GM19193 (cell line): ENCODE measurements around the gene EZH1.

Experiments
- POLR2A ChIP-seq: IDR thresholded peaks from 4 replicates; pipeline ENCODE4 v1.6.1; 2011; ENCODE audit not compliant: insufficient read depth, insufficient read length; ENCODE audit errors: extremely low read depth

Gene EZH1

DNA sequence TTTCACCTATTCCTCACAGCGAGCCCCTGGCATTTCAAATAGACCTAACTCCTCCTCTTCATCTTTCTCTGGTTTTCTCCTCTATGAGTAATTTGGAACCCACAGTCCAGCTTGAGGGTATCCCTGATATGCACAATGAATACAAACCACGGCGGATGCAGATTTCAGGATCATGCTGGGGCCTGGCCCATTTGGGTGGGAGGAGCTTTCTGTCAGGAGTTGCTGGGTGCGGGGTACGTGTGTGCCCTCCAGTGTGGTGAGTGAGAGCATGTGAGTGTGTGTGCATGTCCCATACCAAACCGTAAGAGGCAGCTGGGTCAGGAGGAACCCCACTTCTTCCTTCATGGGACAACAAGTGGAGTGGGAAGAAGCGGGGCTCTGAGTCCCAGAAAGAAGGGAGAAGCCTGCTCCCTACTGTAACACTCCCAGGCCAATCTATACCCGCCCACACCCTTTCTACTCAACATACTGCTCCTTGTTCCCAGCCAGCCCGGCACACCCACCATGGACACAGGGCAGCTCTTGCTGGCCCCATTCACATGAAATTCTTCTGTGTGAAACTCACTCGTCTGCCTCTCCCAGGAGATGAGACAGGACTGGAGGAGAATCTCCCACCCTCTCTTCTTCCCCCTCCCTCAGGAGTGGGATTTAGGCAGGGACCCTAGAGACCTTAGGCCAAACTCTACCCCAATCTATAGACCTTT is 44.1 kb downstream of the EZH1 start:
- no peak for TF ChIP-seq POLR2A

- TF ChIP-seq POLR2A, result no peak
Measured at GRCh38 chr17:42699415-42699740, 45.5 kb downstream of the EZH1 start.

GRCh38 chr17:42698736-42699414 is 46.0 kb downstream of the EZH1 start:
- TF ChIP-seq POLR2A, result no peak

GRCh38 chr17:42697108-42697811 is 47.6 kb downstream of the EZH1 start:
- TF ChIP-seq POLR2A, result no peak

DNA sequence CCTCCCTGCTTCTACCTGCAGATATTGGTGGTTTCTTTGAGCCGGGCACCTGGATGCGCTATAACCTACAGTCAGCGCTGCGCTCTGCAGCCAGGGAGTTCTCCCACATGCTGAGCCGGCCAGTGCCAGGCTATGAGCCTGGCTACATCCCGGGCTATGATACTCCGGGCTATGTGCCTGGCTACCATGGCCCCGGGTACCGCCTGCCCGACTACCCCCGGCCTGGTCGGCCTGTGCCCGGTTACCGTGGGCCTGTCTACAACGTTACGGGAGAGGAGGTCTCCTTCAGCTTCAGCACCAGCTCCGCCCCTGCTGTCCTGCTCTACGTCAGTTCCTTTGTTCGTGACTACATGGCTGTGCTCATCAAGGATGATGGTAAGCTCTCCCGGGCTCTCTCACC is 49.3 kb downstream of the EZH1 start:
- TF ChIP-seq POLR2A, result no peak

- TF ChIP-seq POLR2A, result no peak
Measured at GRCh38 chr17:42694524-42694923, 50.3 kb downstream of the EZH1 start.

DNA sequence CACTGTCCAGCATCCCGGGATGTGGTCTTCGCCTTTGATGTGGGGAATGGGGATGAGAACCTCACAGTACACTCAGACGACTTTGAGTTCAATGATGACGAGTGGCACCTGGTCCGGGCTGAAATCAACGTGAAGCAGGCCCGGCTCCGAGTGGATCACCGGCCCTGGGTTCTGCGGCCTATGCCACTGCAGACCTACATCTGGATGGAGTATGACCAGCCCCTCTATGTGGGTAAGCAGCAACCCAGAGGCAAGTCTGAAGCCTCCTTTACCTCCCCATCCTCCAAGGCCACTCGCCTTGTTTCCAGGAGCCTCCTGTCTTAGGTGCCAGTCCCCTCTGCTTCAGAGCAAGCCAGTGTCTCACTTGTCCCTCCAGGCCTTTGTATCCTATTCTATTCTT is 52.4 kb downstream of the EZH1 start:
- no peak for TF ChIP-seq POLR2A

GRCh38 chr17:42691021-42691545 is 53.8 kb downstream of the EZH1 start:
- no peak for TF ChIP-seq POLR2A

GRCh38 chr17:42690596-42690995 is 54.2 kb downstream of the EZH1 start:
- no peak for TF ChIP-seq POLR2A

DNA sequence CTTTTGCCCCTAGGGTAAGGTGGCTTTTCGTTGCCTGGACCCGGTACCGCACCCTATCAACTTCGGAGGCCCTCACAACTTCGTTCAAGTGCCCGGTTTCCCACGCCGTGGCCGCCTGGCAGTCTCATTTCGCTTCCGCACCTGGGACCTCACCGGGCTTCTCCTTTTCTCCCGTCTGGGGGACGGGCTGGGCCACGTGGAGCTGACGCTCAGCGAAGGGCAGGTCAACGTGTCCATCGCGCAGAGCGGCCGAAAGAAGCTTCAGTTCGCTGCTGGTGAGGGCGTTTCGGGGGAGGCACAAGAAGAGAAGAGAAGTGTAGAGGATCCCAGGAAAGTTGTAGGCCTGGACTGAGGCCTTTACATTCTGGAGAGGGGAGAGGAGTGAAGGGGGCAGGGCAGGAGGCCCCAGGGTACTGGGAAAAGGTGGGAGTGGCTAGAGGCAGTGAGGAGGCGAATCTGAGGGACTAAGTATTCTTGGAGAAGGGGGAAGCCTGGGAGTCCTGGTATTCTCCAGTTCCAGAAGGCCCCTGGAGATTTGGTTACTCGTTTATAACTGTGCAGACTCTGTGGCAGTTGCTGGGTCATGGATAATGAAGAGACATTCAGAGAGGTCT is 57.0 kb downstream of the EZH1 start:
- TF ChIP-seq POLR2A, result no peak

DNA sequence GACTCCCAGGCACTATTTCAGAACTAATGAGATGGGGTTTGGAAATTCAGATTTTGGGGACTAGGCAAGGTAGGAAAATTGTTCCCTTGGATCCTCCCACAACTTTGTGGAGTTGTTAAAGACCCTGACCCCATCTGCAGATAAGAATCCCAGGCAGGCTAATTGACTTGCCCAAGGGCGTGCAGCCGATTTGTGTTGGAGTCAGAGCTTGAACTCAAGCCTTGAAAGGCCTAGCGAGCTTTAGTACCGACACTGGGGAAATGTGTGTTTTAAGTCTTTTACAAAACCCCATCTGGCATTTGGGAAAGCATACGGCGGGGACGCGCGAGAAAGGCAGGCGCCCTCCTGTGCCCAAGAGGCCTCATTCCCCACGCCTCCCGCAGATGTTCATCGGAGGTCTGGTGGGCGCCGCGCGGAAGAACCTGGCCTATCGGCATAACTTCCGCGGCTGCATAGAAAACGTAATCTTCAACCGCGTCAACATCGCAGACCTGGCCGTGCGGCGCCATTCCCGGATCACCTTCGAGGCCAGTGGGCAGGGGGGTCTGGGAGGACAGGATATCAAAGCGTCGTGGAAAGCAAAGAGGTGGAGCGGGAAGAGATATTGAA is 58.2 kb downstream of the EZH1 start:
- no peak for TF ChIP-seq POLR2A

- TF ChIP-seq POLR2A, result no peak
Measured at GRCh38 chr17:42685831-42686230, 59.0 kb downstream of the EZH1 start.

GRCh38 chr17:42684929-42685556 is 59.8 kb downstream of the EZH1 start:
- TF ChIP-seq POLR2A, result no peak

- no peak for TF ChIP-seq POLR2A
Measured at GRCh38 chr17:42683407-42684034, 61.3 kb downstream of the EZH1 start.
